Neural cell (in vitro differentiated cells): ENCODE results near the gene CDCP2.

Source experiments
- TAF1 ChIP-seq: IDR thresholded peaks from 2 replicates; pipeline ENCODE4 v1.6.1; 2012; ENCODE audit warnings: low read depth
- TF ChIP-seq, protein P1 (sequence below): fragments of 450-650 bp; IDR thresholded peaks from 2 replicates; pipeline ENCODE4 v1.5.1; 2014; ENCODE audit warnings: antibody characterized with exemption, mild to moderate bottlenecking, moderate library complexity; ENCODE audit not compliant: poor library complexity, severe bottlenecking

DNA sequence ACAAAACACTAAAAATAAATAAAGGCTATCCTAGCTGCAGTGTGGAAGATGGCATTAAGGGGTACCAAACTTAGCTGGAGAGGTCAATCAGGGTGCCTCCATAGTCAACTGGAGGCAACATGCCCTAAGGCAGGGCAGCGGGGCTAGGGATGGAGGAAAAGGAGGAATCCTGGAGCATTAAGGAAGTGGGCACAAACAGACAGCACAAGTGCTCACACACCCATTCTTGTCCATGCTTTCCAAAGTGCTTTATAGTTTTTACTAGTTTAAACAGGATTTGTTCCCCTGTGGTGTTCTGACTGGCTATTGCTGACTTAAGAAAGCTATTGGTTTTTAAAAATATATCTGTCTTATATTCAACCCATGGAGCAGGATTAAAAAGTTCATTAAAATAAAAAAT lies 66.0 kb downstream of the CDCP2 start:
- no peak for TF ChIP-seq TAF1
- TF ChIP-seq, protein P1, sequence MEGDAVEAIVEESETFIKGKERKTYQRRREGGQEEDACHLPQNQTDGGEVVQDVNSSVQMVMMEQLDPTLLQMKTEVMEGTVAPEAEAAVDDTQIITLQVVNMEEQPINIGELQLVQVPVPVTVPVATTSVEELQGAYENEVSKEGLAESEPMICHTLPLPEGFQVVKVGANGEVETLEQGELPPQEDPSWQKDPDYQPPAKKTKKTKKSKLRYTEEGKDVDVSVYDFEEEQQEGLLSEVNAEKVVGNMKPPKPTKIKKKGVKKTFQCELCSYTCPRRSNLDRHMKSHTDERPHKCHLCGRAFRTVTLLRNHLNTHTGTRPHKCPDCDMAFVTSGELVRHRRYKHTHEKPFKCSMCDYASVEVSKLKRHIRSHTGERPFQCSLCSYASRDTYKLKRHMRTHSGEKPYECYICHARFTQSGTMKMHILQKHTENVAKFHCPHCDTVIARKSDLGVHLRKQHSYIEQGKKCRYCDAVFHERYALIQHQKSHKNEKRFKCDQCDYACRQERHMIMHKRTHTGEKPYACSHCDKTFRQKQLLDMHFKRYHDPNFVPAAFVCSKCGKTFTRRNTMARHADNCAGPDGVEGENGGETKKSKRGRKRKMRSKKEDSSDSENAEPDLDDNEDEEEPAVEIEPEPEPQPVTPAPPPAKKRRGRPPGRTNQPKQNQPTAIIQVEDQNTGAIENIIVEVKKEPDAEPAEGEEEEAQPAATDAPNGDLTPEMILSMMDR: no peak
